ENCODE measurements around the gene SST. TPM values are rescaled to one million over a fixed set of nuclear protein-coding genes. Genes with fewer than 3 reads are reported as not detected.
"Not testable (repeated sequence)": the region's sequence is repeated elsewhere in the genome, so short reads cannot be mapped to it uniquely, and the experiment has no call there.

Gene SST
- total RNA-seq, 2 donors from 2014 or later: 482 to 738 TPM

GRCh38 chr3:187651282-187651681, 18.9 kb downstream of the SST start:
- ATAC-seq (no peak), DNase-seq (no peak)
- no peaks in the 10 kb centered on the region for H3K36me3 ChIP-seq (replicated peaks in 1 of 2; ENCODE audit: insufficient read depth in 1 of 2, low read depth in 2 of 2)
- no peak for TF ChIP-seq CTCF (IDR thresholded peaks at IDR 0.05)
- TF ChIP-seq POLR2A (IDR thresholded peaks at IDR 0.05): no peak
- no peaks in the 10 kb centered on the region for H3K27me3 ChIP-seq
- no peak overlapping the region for H3K27ac ChIP-seq
- no peak overlapping the region for H3K4me3 ChIP-seq
- H3K4me1 ChIP-seq: no peaks in the 10 kb centered on the region
- intact Hi-C loops (cut with DNase I): no loop called here
- 24 to 39% methylated on average over 2 of the region's 2 CpGs for WGBS, 2 donors
- H3K9me3 ChIP-seq: no peaks in the 10 kb centered on the region

DNA sequence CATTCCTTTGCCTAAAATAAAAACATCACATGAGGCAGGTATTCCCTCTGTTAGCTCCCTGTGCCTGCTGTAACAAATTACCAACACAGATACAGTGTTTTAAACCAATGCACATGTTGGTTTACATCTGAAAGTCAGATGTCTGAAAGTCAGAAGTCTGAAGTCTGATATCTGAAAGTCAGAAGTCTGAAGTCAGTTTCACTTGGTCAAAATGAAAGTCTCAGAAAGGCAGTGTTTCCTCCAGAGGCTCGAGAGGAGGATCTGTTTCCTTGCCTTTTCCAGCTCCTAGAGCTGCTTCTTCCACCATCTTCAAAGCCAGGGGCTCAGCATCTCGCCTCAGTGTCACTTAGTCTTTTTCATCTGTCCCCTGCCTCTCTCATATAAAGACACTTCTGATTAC, 22.0 kb downstream of the SST start:
- no peak overlapping the region for H3K27ac ChIP-seq
- intact Hi-C loops (cut with DNase I): no loop called here
- H3K9me3 ChIP-seq: no peaks in the 10 kb centered on the region
- no peak for TF ChIP-seq CTCF (IDR thresholded peaks at IDR 0.05)
- DNase-seq (no peak), ATAC-seq (no peak)
- no peaks in the 10 kb centered on the region for H3K36me3 ChIP-seq (replicated peaks in 1 of 2; ENCODE audit: insufficient read depth in 1 of 2, low read depth in 2 of 2)
- no peaks in the 10 kb centered on the region for H3K4me1 ChIP-seq
- 37 to 38% methylated on average over 2 of the region's 2 CpGs for WGBS, 2 donors
- no peak overlapping the region for H3K4me3 ChIP-seq
- H3K27me3 ChIP-seq: no peaks in the 10 kb centered on the region

GRCh38 chr3:187646906-187647660, 23.1 kb downstream of the SST start:
- Histone ChIP-seq H3K4me1 (no peaks in the 10 kb centered on the region), H3K4me3 (no peak overlapping the region), H3K36me3 (replicated peaks in 1 of 2; ENCODE audit: insufficient read depth in 1 of 2, low read depth in 2 of 2) (no peaks in the 10 kb centered on the region), H3K27ac (no peak overlapping the region), H3K27me3 (no peaks in the 10 kb centered on the region), H3K9me3 (no peaks in the 10 kb centered on the region)
- no peak for ATAC-seq
- WGBS, 2 donors: 67 to 70% methylated on average over 5 of the region's 5 CpGs
- no peak for DNase-seq
- TF ChIP-seq CTCF (IDR thresholded peaks at IDR 0.05): no peak
- no peak for TF ChIP-seq POLR2A (IDR thresholded peaks at IDR 0.05)
- intact Hi-C loops (cut with DNase I): no loop called here

DNA sequence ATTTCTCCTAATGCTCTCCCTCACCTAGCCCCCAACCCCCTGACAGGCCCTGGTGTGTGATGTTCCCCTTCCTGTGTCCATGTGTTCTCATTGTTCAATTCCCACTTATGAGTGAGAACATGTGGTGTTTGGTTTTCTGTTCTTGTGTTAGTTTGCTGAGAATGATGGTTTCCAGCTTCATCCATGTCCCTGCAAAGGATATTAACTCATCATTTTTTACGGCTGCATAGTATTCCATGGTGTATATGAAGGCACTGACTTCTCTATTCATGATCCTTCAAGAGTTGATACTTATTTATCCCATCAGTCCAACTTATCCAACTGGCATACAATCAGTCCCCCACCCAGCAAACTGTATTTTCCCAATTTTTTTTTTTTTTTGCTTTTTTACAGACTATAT, 24.8 kb downstream of the SST start:
- intact Hi-C loops (cut with DNase I); H3K27ac ChIP-seq; ATAC-seq; H3K36me3 ChIP-seq (replicated peaks in 1 of 2; ENCODE audit: insufficient read depth in 1 of 2, low read depth in 2 of 2); H3K4me3 ChIP-seq; H3K4me1 ChIP-seq; H3K27me3 ChIP-seq; DNase-seq; H3K9me3 ChIP-seq: not testable (repeated sequence)
- 63 to 75% methylated on average over 1 of the region's 1 CpG for WGBS, 2 donors

DNA sequence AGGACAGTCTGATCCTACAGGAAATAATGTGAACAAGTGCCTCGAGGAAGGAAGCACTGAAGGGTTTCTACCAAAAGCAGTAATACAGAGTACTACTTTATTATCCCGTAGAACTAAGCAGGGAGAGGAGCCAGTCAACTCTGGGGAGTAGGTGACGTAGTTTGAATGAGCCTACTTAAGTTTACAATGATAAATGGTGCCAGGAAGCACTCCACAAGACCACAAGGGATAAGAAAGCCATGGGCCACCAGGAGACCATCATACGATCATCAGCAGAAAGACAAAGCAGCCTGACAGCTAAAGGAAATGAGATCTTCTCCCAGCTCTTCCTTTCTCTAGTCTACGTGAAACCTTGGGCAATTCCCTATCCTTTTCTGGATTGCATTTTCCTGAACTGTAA, 27.3 kb downstream of the SST start:
- no peaks in the 10 kb centered on the region for H3K27me3 ChIP-seq
- ATAC-seq: no peak
- no peak overlapping the region for H3K4me3 ChIP-seq
- H3K27ac ChIP-seq: no peak overlapping the region
- intact Hi-C loops (cut with DNase I): no loop called here
- no peak for TF ChIP-seq POLR2A (IDR thresholded peaks at IDR 0.05)
- TF ChIP-seq CTCF (IDR thresholded peaks at IDR 0.05): no peak
- no peaks in the 10 kb centered on the region for H3K36me3 ChIP-seq (replicated peaks in 1 of 2; ENCODE audit: insufficient read depth in 1 of 2, low read depth in 2 of 2)
- no peak for DNase-seq
- H3K4me1 ChIP-seq: peaks cover 12% of the 10 kb centered on the region
- no peaks in the 10 kb centered on the region for H3K9me3 ChIP-seq
- WGBS, 2 donors: 67 to 75% methylated on average over 5 of the region's 5 CpGs
